HG02588 (cell line): ENCODE results near the gene ENDOG.
"Not testable (repeated sequence)": the region's sequence is repeated elsewhere in the genome, so short reads cannot be mapped to it uniquely, and the experiment has no call there.

ENCODE experiments used
- ATAC-seq: cut with Tn5 transposase; IDR thresholded peaks from one replicate; pipeline ENCODE4 v1.9.1; 2021; ENCODE audit warnings: mild to moderate bottlenecking, moderate library complexity; ENCODE audit not compliant: unreplicated experiment

The ENDOG gene

GRCh38 chr9:128860937-128861336 is 42.6 kb downstream of the ENDOG start:
- no peak for ATAC-seq

GRCh38 chr9:128861501-128861900 is 43.2 kb downstream of the ENDOG start:
- ATAC-seq: no peak

- ATAC-seq: no peak
Observed at GRCh38 chr9:128862401-128862851, 44.1 kb downstream of the ENDOG start.

GRCh38 chr9:128863647-128864046 is 45.3 kb downstream of the ENDOG start:
- ATAC-seq: no peak

GRCh38 chr9:128870128-128870940 is 52.0 kb downstream of the ENDOG start:
- no peak for ATAC-seq

GRCh38 chr9:128870941-128871265 is 52.6 kb downstream of the ENDOG start:
- not testable (repeated sequence) for ATAC-seq
